GM12872 (cell line): ENCODE data around the gene HMG20A.

ENCODE experiments used
- TF ChIP-seq, protein P1 (sequence below): IDR thresholded peaks from 3 replicates; pipeline ENCODE4 v1.5.1; 2011; ENCODE audit warnings: low read depth, mild to moderate bottlenecking, low read length, moderate library complexity; ENCODE audit not compliant: insufficient read depth

The HMG20A gene

DNA sequence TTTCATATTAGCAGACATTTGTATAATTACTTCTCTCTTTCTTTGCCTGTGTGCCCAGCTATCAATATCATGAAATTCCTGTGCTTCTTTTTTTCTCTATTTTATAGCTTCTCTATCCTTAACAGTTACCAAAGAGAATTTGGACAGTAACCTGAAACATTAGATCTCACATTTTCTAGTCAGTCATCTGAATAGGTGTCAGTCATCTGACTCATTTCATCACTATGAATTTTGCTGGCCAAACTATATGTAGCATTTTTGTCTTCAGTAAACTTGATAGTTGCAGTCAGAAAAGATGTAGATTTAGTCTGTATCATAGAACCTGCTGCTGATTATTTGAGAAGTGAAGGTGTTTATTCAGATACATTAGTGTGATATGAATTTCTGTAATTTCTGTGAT, 52.6 kb downstream of the HMG20A start:
- TF ChIP-seq, protein P1, sequence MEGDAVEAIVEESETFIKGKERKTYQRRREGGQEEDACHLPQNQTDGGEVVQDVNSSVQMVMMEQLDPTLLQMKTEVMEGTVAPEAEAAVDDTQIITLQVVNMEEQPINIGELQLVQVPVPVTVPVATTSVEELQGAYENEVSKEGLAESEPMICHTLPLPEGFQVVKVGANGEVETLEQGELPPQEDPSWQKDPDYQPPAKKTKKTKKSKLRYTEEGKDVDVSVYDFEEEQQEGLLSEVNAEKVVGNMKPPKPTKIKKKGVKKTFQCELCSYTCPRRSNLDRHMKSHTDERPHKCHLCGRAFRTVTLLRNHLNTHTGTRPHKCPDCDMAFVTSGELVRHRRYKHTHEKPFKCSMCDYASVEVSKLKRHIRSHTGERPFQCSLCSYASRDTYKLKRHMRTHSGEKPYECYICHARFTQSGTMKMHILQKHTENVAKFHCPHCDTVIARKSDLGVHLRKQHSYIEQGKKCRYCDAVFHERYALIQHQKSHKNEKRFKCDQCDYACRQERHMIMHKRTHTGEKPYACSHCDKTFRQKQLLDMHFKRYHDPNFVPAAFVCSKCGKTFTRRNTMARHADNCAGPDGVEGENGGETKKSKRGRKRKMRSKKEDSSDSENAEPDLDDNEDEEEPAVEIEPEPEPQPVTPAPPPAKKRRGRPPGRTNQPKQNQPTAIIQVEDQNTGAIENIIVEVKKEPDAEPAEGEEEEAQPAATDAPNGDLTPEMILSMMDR, result no peak

DNA sequence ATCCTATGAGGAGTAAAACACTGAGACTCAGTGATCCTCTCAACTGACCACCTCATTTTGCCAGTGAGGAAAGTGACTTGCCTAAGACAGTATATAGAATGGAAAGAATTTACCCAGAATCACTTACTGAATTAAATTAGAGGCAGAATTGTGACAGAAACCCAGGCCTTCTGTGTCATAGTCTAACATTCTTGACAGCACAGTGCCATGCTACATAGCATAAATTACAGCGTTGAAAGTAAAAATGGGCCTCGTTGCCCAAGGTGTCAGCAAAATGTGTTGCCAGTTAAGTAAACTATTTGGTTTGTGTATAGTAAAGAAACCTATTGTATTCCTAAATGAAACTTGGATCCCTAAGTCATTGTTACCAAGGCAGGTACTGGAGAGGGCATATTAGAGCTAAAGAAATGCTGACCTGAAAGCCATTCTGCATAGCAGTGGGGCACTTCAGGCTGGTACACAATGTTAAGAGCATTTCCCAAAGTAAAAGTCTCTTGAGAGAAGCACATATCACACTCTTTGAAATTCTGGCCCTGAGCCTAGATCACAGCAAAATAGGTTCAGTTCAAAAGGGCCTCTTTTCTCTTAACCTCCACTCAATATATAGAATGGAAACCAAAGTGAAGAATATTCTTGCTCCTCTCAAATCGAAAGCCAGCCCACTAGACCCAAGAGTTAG, 53.8 kb downstream of the HMG20A start:
- TF ChIP-seq, protein P1, result no peak

DNA sequence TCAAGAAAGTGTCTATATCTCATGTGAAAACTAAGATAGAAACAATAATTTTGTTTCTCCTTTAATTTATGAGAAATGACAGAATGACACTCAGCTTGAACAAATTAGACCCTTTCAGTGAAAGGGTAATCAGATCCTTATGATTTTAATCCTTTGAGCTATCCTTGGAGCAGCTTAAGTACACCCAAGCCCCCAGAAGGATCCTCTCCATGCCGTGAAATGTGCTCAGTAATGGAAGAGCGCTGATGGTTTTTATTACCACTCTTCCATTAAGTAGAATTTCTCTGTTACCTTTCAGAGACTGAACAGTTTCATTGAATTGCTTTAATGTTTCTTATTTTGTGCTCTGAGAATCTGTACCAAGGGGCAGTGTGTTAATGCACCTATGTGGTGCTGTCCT, 54.3 kb downstream of the HMG20A start:
- TF ChIP-seq, protein P1, result no peak

DNA sequence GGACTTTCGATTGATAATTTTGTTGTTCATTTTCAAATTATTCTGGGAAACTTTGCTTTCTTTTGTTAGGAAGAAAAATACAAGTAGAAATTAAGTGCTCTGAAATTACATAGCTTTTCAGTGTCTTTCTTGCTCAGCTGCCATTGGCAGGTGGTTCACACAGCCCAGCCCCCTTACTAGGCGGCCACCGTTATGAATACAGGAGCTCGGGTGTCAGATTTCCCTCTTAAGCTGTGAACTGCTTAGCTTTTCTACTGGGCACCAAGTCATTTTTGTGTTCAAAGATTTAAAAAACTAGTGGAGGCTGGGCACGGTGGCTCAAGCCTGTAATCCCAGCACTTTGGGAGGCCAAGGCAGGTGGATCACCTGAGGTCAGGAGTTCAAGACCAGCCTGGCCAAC, 55.2 kb downstream of the HMG20A start:
- TF ChIP-seq, protein P1, result no peak

DNA sequence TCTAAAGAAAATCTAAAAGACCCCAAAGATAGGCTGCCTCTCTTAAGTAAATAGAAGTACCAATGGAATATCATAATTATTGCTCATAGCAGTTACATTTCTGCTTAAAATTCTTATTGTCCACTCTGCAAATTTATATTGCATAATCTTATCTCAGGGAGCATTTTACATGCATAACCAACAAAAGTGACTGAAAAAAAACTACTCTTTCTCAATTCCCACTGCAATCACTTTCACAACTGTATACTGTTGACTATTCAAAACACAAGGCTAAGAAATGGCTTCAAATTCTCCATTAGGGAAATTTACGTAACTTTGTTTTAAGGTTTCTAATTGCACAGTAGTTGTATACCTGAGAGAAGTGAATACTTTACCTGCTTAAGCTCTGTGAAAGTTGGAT, 56.3 kb downstream of the HMG20A start:
- TF ChIP-seq, protein P1, result no peak

DNA sequence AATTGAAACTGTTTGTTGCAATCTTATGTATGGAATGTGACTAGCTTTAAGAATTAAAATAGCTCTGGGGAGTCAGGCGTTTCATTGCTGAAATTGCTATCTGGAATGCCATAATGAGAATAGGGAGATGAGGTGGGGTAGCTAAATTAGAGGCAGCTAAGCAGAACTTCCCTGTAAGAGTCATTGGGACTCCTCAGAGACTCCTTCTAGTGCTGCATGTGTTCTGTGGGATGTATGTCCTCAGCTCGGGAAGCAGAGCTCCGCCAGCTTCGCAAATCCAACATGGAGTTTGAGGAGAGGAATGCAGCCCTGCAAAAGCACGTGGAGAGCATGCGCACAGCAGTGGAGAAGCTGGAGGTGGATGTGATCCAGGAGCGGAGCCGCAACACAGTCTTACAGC, 57.4 kb downstream of the HMG20A start:
- TF ChIP-seq, protein P1, result no peak

DNA sequence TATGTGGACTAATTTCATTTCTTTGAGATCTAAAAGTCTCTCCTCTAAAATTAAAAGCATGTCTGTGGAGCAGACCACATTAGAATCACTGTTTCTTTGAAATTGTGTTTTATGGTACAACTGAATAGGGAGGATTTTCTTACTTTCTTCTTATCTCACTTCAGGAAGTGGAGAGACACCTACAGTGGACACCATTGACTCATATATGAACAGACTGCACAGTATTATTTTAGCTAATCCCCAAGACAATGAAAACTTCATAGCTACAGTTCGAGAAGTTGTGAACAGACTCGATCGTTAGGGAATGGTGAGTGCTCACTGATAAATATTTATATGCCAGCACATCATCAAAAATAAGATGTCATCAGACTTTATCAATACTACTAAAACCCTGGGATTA, 58.3 kb downstream of the HMG20A start:
- TF ChIP-seq, protein P1, result no peak
